ENCODE measurements around the gene G0S2.

The G0S2 gene

DNA sequence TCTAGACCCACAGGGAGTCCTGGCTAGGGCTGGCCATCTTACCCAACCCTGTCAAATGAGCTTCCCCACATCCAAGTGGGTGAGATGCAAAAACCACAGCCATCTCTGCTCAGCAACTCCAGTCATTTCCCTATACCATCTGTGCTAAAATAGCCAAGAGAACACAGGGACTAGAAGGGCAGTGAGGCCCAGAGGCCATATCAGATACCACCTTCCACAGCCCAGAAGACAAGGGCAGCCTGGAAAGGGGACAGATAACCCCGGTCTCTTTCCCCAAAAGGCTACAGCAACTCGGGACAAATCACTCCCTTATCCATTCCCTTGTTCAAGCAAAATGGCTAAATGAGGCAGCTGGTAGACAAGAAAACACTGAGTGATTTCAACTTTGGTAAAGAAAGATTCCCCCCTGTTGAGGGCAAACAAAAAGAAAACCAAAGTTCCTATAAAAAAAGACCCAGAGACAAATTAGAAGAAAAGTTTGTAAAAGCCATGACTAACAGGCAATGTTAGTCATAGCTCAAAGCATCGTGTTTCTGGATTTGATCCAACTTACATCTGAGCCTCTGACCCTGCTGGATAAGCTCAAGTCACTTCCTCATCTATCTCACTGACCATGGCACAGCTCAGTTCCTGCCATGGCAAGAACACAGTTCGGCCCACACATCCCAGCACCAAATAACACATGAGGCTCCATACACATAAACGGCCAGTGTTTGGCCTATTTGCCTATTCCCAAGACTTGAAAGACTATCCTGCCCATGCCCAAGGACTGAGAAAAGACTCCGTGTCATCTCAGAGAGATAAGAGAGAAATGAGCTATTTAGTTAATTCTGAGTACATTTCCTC is 26.1 kb upstream of the G0S2 start:
- no peak for DNase-seq

DNA sequence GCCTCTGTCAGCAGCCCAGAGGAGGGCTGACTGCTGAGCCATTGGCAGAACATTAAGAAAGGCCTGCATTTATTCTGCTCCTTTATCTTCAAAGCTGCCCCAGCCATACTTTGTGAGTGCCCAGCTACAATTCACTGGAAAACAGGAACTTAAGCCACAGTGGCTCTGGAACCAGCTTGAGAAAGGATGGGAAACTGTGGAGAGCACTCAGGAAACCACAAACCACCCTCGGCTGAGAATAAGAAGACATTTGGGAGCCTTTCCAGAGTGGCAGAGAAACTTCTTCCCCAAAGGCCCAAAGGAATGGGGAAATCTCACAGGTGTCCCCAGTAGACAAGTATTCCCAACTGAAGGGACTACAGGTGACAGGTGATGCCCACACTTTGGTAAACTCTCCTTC is 24.8 kb upstream of the G0S2 start:
- DNase-seq, result no peak

DNA sequence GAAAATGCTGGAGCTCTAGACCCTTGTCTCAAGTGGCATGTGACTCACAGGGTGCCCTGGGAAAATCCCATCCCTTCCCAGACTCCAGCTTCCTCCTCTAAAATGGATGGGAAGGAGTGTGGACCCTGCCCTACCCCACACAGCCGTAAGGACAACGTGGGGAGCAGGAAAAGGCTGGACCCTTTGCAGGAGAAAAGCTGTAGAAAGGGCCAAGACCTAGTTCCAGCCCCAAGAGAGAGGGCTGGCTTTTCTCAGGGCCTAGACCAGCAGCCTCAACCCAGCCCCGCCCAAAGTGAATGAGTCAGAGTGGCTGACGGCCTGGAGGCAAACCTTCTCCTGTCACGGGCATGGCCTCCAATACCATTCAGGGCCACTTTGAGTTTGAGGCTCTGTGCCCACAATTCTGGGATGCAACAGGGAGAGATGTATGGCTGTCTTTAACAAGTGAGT is 24.0 kb upstream of the G0S2 start:
- DNase-seq, result no peak

DNA sequence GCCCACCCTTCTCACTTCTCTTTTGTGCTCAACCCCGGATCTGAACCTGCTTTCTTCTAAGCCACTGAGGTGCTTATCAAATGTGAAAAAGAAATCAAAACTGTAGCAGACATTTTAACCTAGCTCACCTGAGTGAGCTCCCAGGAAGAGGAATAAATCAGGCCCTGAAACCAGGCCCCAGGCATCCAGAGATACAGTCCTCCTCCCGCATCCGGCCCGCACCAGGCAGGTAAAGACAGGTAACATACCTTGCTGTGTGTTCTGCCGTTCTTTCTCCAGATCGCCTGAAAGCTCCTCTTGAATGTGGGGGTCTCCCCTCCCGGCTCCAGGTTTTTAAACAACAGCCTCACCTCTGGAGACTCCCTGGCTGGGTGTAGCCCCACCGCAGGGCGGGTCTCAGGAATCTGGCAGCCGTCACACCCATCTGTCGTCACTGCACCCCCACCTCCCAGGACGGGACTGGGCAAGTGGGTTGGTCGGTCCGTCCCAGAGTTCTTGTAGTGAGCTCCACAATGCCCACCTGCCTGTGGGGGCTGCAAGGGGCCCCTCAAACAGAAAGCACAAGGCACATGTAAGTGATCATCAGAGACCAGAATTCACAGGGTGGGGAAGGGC is 23.0 kb upstream of the G0S2 start, which contains the start of gene LAMB3:
Gene LAMB3, minus strand, starts transcription at position 305 of the 615 bp plus-strand sequence. CDS start 1,481 bp downstream, outside the sequence.
- DNase-seq, result no peak

DNA sequence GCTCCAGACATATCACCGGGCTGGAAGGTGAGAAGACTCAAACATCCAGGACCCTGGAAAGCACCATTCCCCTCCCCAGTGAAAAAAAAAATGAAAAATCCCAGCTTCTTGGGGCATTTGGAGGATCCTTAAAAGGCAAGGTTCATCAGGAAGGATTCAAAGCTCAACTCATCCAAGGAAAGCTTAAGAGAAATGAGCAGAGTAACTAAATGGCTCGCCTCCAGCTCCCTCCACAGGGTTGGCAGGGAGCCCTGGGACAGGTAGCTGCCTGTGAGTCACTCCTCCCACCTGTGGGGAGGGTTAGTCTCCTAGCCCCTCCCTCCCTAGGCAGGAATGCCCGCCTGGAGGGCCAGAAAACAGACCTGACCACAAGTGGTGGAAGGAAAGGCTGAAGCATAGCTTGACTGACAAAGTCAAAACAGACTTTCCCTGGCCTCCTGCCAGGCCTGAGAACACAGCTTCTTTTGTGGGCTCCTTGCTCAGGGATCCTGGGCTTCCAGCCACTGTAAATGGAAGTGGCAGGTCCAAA is 22.3 kb upstream of the G0S2 start:
- DNase-seq, result peak; percentile 90

DNA sequence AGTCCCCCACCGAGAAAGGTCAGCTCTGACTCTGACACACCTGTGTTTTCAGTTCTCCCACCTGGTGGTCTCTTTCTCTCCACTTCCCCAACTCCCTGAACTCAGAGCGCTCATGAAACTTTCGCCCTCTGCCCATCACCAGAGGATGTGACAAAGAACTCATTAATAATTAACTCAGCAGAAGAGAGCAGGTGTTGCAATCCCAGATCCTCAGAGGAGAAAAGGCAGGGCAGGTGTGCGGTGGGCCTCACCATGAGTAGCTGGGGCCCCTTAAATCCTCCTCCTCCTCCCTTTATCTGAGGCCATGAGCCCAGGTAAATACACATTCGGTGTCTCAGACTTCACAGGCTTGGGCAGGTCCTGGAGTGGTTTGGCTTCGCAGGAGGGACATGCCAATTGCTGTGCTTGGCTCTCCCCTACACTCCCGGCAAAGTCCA is 21.3 kb upstream of the G0S2 start:
- DNase-seq, result no peak

DNA sequence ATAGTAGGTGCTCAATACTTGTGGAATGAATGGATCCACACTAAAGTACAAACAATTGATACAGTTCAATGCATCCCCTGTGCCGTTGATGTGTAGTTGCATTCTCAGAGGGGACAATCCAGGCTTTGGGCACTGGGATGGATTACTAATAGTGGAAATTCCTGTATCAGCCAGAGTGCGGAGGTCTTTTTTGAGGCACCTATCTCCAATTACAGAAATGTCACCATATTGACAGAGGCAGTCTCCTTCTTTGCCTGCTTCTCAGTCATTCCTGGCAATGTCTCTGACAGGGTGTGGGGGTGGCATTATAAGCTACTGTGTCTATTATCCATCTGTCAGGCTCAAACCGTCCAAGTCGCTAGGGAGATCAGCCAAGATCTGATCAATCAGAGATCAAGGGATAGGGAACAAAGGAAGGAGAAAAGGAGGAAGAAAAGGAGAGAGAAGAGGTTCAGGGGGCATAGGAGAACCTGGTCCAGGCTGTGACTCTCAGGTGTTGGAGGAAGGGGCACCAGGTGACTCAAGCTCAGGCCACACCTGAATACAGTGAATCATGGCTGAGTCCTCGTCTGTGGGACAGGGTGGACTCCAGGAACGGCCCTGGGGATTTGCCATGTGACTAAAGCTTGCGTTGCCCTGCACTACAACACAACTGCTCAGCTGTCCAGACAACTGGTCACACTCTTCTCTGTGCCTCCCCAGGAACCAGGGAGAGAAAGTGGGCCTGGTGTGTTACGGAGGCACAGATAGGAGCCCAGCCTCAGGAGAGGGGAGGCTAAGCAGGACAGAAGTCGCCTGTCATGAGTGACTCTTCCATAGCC is 19.6 kb upstream of the G0S2 start:
- no peak for DNase-seq

DNA sequence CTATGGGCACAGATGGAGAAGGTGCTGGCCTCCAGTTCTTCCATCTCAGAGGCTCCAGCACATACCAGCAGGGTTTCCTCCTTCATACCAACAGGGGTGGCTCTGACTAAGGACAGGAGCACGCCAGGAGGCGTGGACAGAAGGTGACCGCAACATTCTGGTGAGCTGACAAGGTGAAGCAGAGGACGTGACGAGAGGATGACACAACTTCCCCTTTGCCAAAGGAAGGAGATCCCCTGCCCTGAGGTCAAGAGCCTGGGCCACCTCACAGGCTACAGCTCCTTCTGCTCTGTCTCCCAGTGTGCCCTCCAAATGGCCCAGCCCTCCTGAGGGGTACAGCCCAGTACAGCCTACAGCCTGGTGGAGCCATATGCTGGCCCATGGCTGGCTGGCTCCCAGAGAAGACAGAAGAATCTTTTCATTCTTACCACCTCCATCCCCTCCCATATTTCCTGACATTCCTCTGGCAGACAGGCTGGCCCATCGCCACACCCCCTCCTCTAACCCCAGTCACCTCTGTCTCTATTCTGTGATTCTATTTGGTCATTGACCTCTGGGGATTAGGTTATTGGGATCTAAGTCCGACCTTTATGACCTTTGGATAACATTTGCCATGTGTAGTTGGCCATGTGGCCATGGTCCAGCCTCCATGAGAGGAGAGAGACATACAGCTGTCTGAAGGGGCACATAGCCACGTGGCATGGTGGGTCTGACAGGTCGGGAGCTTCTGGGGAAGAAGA is 17.9 kb upstream of the G0S2 start:
- DNase-seq, result no peak

DNA sequence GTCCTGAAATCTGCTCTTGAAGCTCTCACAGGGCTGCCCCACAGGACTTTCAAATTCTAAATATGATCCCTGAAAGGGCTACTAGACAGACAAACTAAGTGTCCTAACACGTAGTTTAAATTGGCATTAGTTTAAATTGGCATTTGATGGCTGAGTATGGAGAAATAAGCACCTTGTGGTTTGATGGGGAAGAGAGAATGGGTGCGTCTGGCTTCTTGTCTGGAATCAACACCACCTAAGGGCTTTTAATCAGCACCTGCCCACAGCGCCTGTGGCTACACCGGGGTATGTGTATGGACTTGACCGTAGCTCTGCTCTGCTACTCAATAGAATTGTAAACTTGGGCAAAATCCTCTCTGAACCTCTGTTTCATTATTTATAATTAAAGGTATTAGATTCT is 17.3 kb upstream of the G0S2 start:
- DNase-seq, result no peak

DNA sequence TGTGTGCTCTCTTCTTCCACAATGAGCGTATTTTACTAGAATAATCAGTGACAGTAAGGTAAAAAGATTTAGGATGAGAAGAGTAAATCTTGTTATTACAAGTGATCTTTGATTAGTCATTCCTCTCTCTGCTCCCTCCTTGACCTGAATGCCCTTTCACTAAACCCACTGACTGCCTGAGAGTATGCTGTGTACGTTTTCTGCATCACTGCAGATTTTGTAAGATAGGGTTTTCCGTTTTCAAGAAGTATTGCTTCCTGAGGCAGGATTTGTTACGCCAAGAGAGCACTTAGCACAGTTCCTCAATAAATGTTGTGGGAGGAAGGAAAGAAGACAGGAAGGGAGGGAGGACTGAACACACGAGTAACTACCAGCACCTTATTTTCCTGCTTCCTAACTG is 15.3 kb upstream of the G0S2 start:
- no peak for DNase-seq

DNA sequence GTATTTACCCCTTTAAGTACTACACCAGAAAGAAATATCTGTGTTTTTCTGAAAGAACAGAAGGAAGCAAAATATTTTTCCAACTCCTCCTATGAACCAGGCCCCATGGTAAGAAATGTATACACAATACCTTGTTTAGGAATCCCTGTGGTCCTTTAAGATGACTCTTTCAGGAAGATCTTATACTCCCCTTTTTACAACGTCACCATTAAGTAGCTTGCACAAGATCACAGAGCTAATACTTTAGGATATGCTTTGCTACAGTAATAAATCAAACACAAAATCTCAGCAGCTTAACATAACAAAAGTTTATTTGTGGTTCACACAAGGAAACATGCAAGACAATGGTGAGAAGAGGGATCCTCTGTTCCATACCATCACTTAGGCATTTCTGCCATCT is 14.1 kb upstream of the G0S2 start:
- DNase-seq, result no peak

DNA sequence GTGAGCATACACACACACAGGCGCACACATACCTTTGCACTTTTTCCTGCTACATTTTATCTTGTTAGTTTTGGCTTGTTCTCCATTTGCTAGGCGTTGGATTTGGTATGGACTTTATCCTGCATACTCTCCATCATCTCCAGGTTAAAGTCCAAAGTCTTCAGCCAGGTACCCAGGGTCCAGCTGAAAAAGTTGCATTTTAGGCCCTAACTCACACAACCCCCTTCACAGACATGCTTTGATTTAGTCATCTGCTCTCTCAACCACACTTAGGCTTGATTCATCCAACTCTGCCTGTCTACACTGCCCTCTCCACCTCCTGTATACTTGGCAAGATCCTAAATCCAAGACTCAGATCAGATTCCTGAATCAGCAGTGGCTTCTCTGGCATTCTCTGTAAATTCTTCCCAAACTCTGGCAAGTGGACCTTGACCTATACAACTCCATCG is 12.3 kb upstream of the G0S2 start:
- DNase-seq, result no peak

DNA sequence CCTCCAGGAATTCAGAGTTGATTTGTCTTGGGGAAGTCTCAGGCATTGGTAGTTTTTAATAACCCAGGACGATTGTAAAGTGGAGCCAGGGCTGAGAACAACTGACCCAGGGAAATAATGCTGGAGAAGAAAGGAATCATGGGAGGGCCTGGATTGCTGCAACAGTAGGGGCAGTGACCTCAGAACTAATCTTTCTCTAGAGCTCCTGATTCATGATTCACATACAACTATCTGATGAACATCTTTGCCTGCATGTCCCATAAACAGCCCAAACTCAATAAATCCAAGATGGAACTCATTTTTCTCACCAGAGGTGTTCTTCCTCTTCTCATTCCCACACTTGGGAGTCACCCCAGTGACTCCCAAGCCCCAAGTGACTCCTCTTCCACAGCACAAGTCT is 8.1 kb upstream of the G0S2 start:
- no peak for DNase-seq

DNA sequence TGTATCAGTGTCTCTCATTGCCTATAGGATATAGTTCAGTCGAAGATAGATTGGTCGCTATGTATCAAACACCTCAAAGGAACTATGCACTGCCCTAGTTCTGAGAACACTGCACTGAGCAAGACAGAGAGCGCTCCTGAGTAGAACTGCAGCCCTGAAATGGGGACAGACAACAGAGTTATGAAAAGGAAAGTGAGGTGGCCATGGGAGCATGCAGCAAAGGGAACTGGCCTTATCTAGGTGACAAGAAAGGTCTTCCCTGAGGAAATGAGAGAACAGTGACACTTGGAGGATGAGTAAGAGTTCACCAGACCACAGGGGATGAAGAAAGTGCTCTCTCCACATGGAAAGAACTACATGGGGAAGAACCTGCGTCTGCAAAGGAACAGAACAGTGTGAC is 7.5 kb upstream of the G0S2 start:
- no peak for DNase-seq

DNA sequence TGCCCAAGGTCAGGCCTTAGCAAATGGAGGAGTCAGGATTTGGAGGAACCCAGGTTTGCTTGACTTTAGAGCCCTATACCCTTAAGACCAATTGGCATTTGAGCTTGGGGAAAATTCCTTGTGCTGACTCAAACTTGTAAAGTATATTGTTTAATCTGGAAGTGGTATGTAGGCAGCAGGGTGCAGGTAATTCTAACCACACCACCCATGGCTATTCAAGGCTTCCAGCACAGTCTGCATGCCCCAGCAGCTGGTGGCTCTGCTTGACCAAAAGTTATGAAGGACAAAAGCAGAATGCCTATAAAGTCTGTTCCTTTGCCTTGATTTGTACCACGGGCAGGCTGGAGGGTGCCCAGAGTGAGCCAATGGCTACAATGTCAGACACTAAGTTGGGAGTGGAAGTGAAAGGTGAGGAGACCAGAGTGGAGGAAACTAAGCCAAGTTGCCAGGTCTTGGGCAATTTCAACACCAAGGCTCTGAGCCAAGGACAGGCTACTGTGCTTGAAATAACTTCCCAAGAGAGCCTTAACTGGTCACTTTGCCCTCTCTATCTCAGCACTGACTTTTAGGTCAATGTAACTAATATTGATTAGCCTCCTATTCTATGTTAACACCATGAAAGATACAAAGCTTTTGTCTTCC is 4.7 kb upstream of the G0S2 start:
- no peak for DNase-seq

DNA sequence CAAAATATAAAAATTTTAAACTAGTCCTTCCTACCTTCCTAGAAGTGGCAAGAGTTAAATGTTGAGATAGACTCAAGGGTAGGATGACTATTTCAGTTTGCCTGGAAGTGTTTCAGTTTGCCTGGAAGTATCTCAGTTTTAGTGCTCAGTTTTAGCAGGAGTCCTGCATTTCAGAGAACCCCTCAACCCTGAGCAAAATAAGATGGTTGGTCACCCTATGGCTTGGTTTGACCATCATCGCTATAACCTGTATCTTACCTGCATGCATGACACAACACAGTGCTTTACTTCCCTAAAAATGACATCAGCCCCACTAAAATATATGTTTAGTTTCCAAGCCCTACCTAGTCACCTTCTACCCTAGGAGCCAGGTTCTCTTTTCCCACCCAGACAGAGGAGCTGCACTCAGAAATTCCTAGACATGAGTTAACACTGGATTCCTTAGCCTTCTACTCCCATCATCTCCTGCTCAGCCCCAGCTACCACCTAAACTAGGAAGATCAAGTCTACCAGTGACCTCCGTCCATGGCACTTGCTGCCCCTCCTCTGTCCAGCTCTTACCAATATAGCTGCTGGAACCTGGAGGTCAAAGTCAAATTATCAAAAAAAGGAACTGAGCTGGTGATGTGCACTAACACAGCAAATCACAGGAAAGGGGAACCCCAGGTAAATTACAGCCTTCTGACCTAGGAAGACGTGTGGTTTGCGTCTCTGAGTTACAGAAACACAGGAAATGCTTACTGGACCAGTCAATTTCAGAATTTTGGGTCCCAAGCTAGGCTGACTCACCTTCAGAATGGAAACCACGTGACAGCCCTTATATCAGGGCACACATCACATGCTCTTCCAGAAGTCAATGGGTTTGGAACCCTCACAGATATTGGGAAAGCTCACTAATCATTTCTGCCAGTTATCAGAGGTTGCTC is 2.2 kb upstream of the G0S2 start:
- no peak for DNase-seq

DNA sequence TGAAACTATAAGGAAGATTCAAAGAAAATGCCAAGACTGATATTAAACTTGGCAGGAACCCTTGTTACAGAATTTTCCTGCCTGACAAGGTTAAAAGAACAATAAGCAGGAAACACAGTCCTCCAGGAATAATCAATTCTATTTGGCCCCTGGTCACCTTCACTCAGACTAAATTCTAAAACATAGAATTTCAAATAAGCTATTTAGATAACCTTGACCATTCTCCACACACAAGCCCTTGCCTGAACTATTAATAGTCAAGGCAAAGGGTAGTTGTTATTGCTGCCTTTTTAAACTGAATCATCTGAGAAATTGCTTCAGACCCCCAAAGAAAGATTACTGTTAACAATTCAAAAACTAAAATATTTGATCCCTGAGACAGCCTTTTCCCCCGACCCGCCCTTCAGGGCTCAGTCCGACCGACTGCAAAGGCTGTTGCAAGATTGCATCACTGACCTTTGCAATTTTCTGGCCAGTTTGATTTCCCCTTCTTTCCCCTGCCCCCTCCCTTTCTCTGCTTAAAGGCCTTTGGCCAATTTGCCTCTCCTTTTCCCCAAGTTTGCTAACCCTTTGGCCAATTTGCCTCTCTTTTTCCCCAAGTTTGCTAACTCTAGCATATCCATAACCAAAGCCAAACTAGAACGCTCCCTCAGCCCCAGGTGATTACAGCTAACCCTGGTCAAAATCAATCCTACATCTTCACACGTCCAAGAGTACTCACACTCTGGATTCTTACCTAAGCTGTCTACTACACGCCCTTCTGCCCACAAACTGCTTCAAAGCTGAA is 1.4 kb upstream of the G0S2 start:
- no peak for DNase-seq

DNA sequence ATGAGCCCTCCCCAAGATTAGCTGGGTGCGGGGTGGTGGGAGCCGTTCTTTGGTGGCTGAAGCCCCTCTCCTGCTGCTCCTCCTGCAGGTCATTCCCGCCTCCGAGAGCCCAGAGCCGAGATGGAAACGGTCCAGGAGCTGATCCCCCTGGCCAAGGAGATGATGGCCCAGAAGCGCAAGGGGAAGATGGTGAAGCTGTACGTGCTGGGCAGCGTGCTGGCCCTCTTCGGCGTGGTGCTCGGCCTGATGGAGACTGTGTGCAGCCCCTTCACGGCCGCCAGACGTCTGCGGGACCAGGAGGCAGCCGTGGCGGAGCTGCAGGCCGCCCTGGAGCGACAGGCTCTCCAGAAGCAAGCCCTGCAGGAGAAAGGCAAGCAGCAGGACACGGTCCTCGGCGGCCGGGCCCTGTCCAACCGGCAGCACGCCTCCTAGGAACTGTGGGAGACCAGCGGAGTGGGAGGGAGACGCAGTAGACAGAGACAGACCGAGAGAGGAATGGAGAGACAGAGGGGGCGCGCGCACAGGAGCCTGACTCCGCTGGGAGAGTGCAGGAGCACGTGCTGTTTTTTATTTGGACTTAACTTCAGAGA is 448 bp downstream of the G0S2 start:
- peak; percentile 11 for DNase-seq

DNA sequence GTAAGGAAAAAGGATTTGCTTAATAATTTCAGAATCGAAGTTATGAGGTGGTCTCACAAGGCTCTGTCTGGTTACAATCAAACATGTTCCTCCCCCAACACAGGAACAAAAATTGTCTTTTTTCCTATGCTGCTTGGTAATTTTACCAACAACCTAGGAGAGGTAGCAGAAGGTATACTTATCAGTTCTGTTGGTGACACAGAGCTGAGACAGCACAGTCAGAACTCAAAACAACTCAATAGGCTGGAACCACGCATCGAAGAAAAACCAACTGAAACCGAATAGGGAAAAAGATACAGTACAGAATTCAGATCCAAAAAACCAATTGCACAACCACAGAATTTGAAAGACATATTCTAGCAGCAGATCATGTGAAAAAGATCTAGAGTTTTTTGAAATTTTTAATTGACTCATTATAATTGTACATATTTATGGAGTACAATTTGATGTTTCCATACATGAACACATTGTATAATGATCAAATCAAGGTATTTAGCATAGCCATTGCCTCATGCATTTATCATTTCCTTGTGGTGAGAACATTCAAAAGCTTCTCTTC is 3.8 kb downstream of the G0S2 start:
- DNase-seq, result no peak

Measured in midbrain (tissue), 1 donor.